Endothelial cell of umbilical vein (primary cell): ENCODE measurements around the gene ZNF213. TPM values are rescaled to one million over a fixed set of nuclear protein-coding genes. Genes with fewer than 3 reads are reported as not detected.

Experiments
- BruUV-seq: library from RNA; stranded (reverse); fragments of 400-500 nt; replicated peaks from 2 replicates; lab custom pipeline; 2021; lab: Mats Ljungman, UMichigan
- CTCF ChIA-PET: fragments of 300-600, 350-600 bp; sonication (Branson Sonifier 250); formaldehyde crosslinking; loops from one replicate; lab custom pipeline; 2021; ENCODE audit warnings: antibody characterized with exemption, inconsistent platforms; lab: Charles Lee
- POLR2A ChIA-PET: fragments of 300-600, 350-600 bp; sonication (Branson Sonifier 250); formaldehyde crosslinking; loops from one replicate; lab custom pipeline; 2021; ENCODE audit warnings: antibody characterized with exemption, inconsistent platforms; lab: Charles Lee
- DNase-seq: peaks from one replicate; pipeline ENCODE4 v3.0.0-alpha.2; 2011; ENCODE audit warnings: low read depth, low spot score
- FAIRE-seq: peaks from 2 replicates; lab custom pipeline; 2011; peaks lifted over from hg19 to GRCh38; lab: Jason Lieb, UNC
- H2AFZ ChIP-seq: 2 replicates; pipeline ENCODE4 v1.6.0; 2012; ENCODE audit warnings: low read depth, low read length, control low read depth, inconsistent platforms
- H3K27ac ChIP-seq: 2 replicates; pipeline ENCODE4 v1.5.1; 2011; ENCODE audit warnings: low read depth, mild to moderate bottlenecking, control low read depth, low read length, moderate library complexity; ENCODE audit not compliant: insufficient read depth
- H3K27me3 ChIP-seq, 2 experiments: 2 replicates each; pipeline versions ENCODE4 v1.6.0 to v1.6.1; 2011; ENCODE audit warnings: low read length in 2 of 2, mixed read lengths in 1 of 2; ENCODE audit not compliant: control insufficient read depth in 2 of 2, insufficient read depth in 2 of 2
- H3K36me3 ChIP-seq, 2 experiments: 2 replicates in 1 of 2; 3 replicates in 1 of 2; pipeline ENCODE4 v1.5.1; 2011; ENCODE audit warnings: low read length in 2 of 2, mild to moderate bottlenecking in 1 of 2, moderate library complexity in 1 of 2; ENCODE audit not compliant: control insufficient read depth in 2 of 2, insufficient read depth in 2 of 2; ENCODE audit errors: extremely low read depth in 1 of 2
- H3K4me1 ChIP-seq: 3 replicates; pipeline ENCODE4 v1.5.1; 2011; ENCODE audit warnings: mild to moderate bottlenecking, low read length; ENCODE audit not compliant: control insufficient read depth, insufficient read depth; ENCODE audit errors: extremely low read depth
- H3K4me2 ChIP-seq: 2 replicates; pipeline ENCODE4 v1.6.1; 2011; ENCODE audit warnings: low read length, control low read depth, mixed read lengths; ENCODE audit not compliant: insufficient read depth
- H3K4me3 ChIP-seq, 3 experiments: fragments of 200-600 bp in 1 of 3; sonication (generic), shearing (Covaris generic) in 1 of 3; replicated peaks in 1 of 3; 2 replicates each; pipeline ENCODE4 v1.5.1; 2011 to 2016; ENCODE audit warnings: control low read depth in 3 of 3, low read length in 3 of 3, mild to moderate bottlenecking in 2 of 3, inconsistent platforms in 1 of 3, low read depth in 1 of 3, moderate library complexity in 1 of 3; ENCODE audit not compliant: insufficient read depth in 1 of 3
- H3K79me2 ChIP-seq: 2 replicates; pipeline ENCODE4 v1.6.0; 2012; ENCODE audit warnings: low read length, inconsistent platforms; ENCODE audit not compliant: control insufficient read depth, insufficient read depth
- H3K9ac ChIP-seq: replicated peaks from 2 replicates; pipeline ENCODE3; 2011; ENCODE audit warnings: low read length, control low read depth; ENCODE audit not compliant: insufficient read depth; ENCODE audit errors: extremely low read depth
- H3K9me1 ChIP-seq: replicated peaks from 3 replicates; pipeline ENCODE4 v1.6.0; 2011; ENCODE audit warnings: mild to moderate bottlenecking, low read length; ENCODE audit not compliant: control insufficient read depth, insufficient read depth; ENCODE audit errors: extremely low read depth
- H3K9me3 ChIP-seq: replicated peaks from 2 replicates; pipeline ENCODE4 v1.5.1; 2012; ENCODE audit warnings: low read length, inconsistent platforms; ENCODE audit not compliant: control insufficient read depth, insufficient read depth
- H4K20me1 ChIP-seq: replicated peaks from 2 replicates; pipeline ENCODE3; 2011; ENCODE audit warnings: mild to moderate bottlenecking, low read length; ENCODE audit not compliant: control insufficient read depth, insufficient read depth; ENCODE audit errors: extremely low read depth
- EZH2 ChIP-seq: IDR thresholded peaks from 2 replicates; pipeline ENCODE4 v1.6.1; 2012; ENCODE audit warnings: borderline replicate concordance, low read depth, mild to moderate bottlenecking, moderate library complexity, low read length, inconsistent platforms; ENCODE audit not compliant: severe bottlenecking
- FOS ChIP-seq: IDR thresholded peaks from 2 replicates; pipeline ENCODE4 v1.6.1; 2011; ENCODE audit warnings: mild to moderate bottlenecking, low read length, moderate library complexity, borderline replicate concordance; ENCODE audit not compliant: insufficient read depth
- GATA2 ChIP-seq: IDR thresholded peaks from 2 replicates; pipeline ENCODE4 v1.7.0; 2011; ENCODE audit warnings: low read depth, mild to moderate bottlenecking, moderate library complexity, mixed read lengths, low read length; ENCODE audit not compliant: insufficient read length, insufficient read depth
- JUN ChIP-seq: IDR thresholded peaks from 2 replicates; pipeline ENCODE4 v1.6.1; 2011; ENCODE audit warnings: borderline replicate concordance, low read depth; ENCODE audit not compliant: insufficient read length, insufficient read depth
- MAX ChIP-seq: IDR thresholded peaks from 2 replicates; pipeline ENCODE4 v1.6.1; 2011; ENCODE audit not compliant: insufficient read depth, insufficient read length
- MYC ChIP-seq: IDR thresholded peaks from one replicate; pipeline ENCODE4 v1.6.1; 2011; ENCODE audit warnings: mild to moderate bottlenecking, low read depth, low read length
- POLR2A ChIP-seq: IDR thresholded peaks from 2 replicates; pipeline ENCODE4 v1.6.1; 2012; ENCODE audit warnings: low read depth, mild to moderate bottlenecking, control low read depth, low read length
- POLR2AphosphoS5 ChIP-seq: IDR thresholded peaks from 2 replicates; pipeline ENCODE4 v1.6.1; 2012; ENCODE audit warnings: low read depth, mild to moderate bottlenecking, control low read depth, low read length, moderate library complexity; ENCODE audit not compliant: insufficient read depth
- dilution Hi-C: fragments of 300-500 bp; cut with MboI; formaldehyde crosslinking; loops from one replicate; pipeline ENCODE4 v1.15.0; 2019; ENCODE audit warnings: low sequenced_read_pairs; ENCODE audit not compliant: extremely low pct_ligation_motif_present
- intact Hi-C: fragments of 100-400 bp; cut with micrococcal nuclease; formaldehyde crosslinking; loops from one replicate; pipeline ENCODE4 v1.10.0; 2022
- polyA plus RNA-seq, 4 experiments: library from polyadenylated mRNA; depleted of rRNA in 3 of 4; stranded (reverse) in 3 of 4; unstranded in 1 of 4; fragments of >200 nt; gene quantifications; 2 replicates each; pipeline versions ENCODE4 v1.2.1 to v1.2.3, GENCODE V29; 2011 to 2012; ENCODE audit warnings: missing spikeins in 1 of 4
- total RNA-seq: library from RNA; stranded (reverse); gene quantifications from 2 replicates; pipeline ENCODE4 v1.2.3, GENCODE V29; 2021
- TF ChIP-seq, protein P1 (sequence below), 2 donors: IDR thresholded peaks; 1 replicate in 1 of 2; 2 replicates in 1 of 2; pipeline ENCODE4 v1.5.1; 2011; ENCODE audit warnings: low read length in 2 of 2, mild to moderate bottlenecking in 2 of 2, moderate library complexity in 2 of 2, control low read depth in 1 of 2, inconsistent platforms in 1 of 2, low read depth in 1 of 2; ENCODE audit not compliant: insufficient read depth in 1 of 2; ENCODE audit errors: extremely low read depth in 1 of 2

The ZNF213 gene
- total and polyA plus RNA-seq, 2 donors (not counting 3 experiments of a cell fraction or from before 2014, with no cell fraction given): 2.0 to 9.8 TPM

GRCh38 chr16:3143189-3143588, 8.4 kb downstream of the ZNF213 start:
- Histone ChIP-seq H3K9ac (no peak overlapping the region), H3K36me3 (peaks cover 0 to 8% of the 10 kb centered on the region in 2 experiments), H3K27ac (no peak overlapping the region), H3K4me1 (no peaks in the 10 kb centered on the region), H3K9me1 (no peaks in the 10 kb centered on the region), H2AFZ (no peak overlapping the region), H3K4me3 (no peak overlapping the region), H4K20me1 (no peaks in the 10 kb centered on the region), H3K27me3 (no peaks in the 10 kb centered on the region), H3K4me2 (no peak overlapping the region), H3K9me3 (no peaks in the 10 kb centered on the region), H3K79me2 (no peaks in the 10 kb centered on the region)
- intact Hi-C loops: no loop called here
- DNase-seq (no peak), FAIRE-seq (no peak)
- BruUV-seq: no TSS peak
- ChIA-PET POLR2A (interaction anchor here (1.6 kb wide), 1 partner anchor 8 kb away, joined by 5 read pairs; the partner anchor contains the start of gene ZNF213), CTCF (interaction anchor here (1.2 to 8.7 kb wide), 2 partner anchors 14 to 112 kb away, joined by 3 to 54 read pairs; no protein-coding TSS in a partner anchor)
- dilution Hi-C loops: no loop called here
- TF ChIP-seq MAX (no peak), JUN (no peak), POLR2AphosphoS5 (no peak), FOS (no peak), GATA2 (no peak), MYC (no peak), EZH2 (no peak), POLR2A (no peak)
- TF ChIP-seq, protein P1, sequence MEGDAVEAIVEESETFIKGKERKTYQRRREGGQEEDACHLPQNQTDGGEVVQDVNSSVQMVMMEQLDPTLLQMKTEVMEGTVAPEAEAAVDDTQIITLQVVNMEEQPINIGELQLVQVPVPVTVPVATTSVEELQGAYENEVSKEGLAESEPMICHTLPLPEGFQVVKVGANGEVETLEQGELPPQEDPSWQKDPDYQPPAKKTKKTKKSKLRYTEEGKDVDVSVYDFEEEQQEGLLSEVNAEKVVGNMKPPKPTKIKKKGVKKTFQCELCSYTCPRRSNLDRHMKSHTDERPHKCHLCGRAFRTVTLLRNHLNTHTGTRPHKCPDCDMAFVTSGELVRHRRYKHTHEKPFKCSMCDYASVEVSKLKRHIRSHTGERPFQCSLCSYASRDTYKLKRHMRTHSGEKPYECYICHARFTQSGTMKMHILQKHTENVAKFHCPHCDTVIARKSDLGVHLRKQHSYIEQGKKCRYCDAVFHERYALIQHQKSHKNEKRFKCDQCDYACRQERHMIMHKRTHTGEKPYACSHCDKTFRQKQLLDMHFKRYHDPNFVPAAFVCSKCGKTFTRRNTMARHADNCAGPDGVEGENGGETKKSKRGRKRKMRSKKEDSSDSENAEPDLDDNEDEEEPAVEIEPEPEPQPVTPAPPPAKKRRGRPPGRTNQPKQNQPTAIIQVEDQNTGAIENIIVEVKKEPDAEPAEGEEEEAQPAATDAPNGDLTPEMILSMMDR (IDR thresholded peaks at IDR 0.05; ENCODE audit: extremely low read depth in 1 of 2, insufficient read depth in 1 of 2, low read depth in 1 of 2, low read length in 2 of 2): no peak
